ENCODE results near the gene PSG3.
"Not testable (repeated sequence)": the region's sequence is repeated elsewhere in the genome, so short reads cannot be mapped to it uniquely, and the experiment has no call there.

PSG3 gene

DNA sequence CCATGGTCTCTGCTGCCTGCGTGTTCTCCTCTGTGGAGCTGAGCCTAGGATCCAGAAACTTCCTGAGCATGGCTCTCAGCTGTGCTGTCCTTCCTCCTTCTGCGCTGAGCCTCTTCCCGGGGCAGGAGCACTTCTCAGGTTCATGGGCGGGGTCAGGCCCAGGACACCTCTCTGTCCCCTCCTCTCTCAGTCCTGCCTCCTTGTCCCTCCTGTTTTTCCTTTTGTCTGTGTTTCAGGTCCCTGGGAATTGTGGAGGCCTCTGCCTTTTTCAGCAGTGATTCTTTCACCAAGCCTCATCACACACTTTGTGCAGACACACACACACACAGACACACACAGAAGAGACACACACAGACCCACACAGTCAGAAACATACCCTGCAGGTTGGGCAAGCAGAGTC lies at the start of gene PSG3:
TSS of gene PSG3 (minus strand) at position 101 of the 400 bp plus-strand sequence. CDS start at position 4, 97 bp downstream.
- not testable (repeated sequence) for DNase-seq

DNA sequence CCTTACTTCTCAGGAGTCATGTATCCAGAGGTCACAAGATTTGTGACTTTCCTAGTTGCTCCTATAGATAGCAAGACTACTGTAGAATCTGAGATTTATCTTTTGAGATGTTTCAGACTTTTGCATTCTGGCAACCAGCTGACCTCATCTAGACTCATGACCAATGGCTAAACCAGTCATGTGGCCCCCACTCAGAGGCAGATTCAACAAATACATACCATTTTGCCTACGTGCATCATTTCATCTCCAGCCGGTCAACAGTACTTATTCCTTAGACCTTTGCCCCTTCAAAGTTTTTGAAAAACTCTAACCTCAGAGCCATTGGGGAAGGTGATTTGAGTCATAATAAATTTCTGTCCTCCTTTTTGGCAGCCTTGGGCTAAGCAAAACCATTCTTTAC lies 48.5 kb upstream of the PSG3 start:
- DNase-seq, result not testable (repeated sequence)

DNA sequence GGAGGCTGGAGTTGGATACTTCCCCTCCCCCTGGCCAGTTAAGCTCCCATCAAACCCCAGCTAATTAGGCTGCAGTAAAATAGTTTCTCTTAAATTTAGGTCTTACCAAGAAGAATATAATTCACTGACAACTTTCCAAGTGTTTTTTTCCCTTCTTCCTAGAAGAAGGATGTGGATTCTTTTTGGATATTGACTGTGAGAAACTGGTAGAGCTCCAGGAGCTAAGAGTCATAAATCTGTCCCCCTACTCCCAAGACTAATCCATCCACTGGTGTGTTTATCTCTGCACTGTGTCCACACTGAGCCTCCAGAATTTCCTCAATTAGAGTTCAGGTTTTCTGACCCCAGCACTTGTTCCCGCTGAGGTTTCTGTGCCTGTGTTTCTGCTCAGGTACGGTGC lies 47.5 kb upstream of the PSG3 start:
- not testable (repeated sequence) for DNase-seq

DNA sequence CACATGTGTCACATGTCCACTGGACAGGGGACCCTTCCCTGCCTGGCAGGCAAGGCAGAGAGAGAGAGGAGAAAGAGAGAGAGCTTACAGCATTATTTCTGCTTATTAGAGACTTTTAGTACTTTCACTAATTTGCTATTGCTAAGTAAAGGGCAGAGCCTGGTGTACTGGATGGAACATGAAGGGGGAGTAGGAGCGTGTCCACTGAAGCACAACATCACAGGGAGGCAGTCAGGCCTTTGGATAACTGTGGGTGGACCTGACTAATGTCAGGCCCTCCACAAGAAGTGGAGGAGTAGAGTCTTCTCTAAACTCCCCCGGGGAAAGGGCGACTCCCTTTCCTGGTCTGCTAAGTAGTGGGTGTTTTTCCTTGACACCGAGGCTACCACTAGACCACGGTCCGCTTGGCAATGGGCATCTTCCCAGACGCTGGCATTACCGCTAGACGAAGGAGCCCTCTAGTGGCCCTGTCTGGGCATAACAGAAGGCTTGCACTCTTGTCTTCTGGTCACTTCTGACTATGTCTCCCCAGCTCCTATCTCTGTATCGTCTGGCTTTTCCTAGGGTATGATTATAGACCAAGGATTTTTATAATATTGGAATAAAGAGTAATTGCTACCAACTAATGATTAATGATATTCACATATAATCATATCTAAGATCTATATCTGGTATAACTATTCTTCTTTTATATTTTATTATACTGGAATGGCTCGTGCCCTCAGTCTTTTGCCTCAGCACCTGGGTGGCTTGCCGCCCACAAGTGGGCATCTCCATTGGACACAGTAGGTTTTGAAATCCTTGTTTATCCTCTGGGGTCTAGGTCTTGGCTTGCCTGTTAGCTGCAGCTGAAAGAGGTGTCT lies 36.7 kb upstream of the PSG3 start:
- DNase-seq, result peak; percentile 39

DNA sequence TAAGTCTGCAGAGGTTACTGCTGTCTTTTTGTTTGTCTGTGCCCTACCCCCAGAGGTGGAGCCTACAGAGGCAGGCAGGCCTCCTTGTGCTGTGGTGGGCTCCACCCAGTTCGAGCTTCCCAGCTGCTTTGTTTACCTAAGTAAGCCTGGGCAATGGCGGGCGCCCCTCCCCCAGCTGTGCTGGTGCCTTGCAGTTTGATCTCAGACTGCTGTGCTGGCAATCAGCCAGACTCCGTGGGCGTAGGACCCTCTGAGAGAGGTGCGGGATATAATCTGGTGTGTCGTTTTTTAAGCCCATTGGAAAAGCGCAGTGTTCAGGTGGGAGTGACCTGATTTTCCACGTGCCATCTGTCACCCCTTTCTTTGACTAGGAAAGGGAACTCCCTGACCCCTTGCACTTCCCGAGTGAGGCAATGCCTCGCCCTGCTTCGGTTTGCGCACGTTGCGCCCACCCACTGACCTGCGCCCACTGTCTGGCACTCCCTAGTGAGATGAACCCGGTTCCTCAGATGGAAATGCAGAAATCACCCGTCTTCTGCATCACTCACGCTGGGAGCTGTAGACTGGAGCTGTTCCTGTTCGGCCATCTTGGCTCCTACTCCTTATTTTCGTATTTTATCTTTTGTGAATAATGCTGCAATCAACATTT lies 34.4 kb upstream of the PSG3 start:
- DNase-seq, result not testable (repeated sequence)

DNA sequence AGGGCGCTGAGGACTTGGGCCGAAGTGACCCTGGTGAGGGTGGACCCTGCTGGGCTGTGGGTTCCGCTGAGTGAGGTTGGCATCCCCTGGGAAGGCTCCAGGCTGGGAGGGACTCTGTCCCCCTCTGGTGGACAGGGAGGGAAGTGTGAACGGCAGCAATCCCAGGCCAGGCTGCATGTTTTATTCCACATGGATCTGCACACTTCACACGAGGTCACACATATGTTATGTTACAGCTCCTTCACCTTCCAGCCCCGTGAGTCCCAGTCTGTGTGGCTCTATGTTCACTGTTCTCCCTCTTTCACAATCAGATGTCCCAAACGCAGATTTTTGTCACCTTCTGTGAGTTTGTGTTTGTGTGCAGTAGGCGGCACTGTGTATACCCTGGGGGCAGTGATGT lies 27.0 kb upstream of the PSG3 start:
- not testable (repeated sequence) for DNase-seq

DNA sequence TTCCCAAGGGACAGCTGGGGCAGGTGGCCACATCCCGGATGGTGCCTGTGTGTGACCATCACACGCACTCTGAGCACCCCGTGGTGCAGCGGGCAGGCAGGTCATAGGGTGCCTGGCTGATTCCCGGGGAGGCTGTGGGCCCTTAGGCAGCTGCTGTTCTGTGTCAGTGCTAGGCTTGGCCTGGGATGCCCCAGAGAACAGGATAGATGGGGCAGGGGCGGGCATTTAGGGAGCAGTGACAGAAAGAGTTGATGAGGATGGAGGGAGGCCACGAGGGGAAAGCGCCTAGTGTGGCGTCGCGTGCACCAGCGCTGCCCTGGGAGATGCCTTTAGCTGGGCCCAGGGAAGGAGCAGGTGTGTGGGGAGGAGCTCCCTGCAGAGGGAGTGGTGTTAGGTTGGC lies 26.6 kb upstream of the PSG3 start:
- not testable (repeated sequence) for DNase-seq

DNA sequence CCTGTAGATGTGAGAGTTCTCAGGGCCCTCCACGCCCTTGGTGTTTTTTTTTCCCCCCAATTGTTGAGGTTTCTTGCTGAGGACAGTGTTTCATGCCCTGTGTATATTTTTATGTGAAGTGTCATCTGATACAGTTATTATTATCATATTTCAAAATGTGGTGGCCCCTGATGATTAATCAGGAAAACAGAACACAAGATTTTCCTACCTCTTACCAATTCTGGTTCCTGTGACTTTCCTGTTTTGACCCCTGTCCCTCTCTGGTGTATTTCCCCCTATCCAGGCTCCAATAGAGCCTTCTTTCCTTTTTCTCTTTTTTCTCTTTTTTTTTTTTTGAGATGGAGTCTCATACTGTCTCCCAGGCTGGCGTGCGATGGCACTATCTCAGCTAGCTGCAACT lies 24.6 kb upstream of the PSG3 start:
- DNase-seq, result no peak

DNA sequence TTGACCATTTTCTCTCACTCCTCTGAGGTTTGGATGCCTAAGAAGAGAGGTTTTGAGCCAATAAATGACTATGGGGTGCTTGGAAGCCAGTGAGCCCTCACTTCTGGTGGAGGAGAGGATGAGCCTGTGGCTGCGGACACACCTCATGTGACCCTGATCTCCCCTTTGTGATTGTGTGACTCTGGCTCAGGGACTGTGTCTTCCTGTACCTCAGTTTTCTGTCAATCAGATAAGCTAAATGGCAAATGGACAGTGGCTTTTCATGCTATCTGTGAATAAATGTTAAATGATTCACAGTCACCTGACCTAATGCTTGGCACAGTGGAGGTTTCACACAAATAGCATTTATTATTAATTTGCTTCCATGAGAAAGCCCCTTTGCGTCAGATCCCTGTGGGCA lies 22.5 kb upstream of the PSG3 start:
- no peak for DNase-seq

DNA sequence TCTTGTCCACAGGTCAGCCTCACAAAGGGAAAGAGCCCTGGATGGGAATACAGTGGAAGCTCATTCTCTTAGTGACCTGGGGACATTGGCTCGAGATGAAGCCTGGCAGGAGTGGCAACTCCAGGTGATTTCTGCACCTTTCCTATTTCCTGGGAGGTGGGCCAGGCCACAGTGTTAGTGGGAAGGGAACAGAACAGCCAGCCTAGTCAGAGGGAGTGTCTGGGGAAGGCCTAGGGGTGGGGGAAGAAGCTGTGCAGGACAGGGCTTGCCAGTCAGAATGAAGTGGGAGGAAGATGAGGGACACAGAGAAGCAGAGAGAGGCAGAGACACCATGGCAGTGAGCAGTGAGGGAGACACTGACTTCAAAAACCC lies 21.6 kb upstream of the PSG3 start:
- not testable (repeated sequence) for DNase-seq

DNA sequence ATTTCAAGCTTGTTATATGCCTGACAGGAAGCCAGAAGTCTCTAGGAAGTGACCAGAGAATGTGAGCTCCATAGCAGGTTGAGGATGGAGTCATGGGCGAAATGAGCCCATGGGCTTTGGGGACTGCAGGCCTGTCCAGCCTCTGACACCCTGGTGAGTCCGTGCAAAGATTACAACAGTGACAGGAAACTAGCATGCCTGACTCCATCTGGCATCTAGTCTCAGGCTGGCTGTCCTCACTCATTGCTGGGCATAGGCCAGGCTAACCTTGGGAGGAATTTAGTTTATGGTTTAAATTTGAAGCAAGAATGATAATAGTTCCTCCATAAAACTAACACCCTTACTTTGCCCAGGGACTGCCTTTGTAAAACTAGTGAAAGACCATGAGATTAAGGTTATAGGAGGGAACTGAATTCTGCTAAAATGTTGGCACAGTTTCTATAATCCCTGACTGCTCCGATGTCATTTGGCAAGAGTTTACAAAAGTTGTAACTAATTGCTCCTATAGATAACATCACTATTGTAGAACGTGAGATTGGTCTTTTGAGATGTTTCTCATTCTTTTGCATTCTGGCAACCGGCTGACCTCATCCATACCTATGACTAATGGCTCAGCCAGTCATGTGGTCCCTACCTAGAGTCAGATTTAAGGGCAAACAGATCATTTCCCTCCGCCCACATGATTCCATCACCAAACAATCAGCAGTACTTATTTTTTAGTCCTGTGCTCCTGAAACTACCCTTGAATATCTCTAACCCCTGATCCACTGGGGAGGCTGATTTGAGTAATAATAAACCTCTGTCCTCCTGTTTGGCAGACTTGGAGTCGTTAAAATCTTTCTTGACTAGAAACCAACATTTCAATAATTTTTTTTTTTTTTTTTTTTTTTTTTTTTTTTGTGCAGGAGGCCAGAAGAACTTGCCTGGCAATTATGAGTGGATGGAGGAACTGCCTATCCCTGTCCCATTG lies 21.0 kb upstream of the PSG3 start:
- not testable (repeated sequence) for DNase-seq

DNA sequence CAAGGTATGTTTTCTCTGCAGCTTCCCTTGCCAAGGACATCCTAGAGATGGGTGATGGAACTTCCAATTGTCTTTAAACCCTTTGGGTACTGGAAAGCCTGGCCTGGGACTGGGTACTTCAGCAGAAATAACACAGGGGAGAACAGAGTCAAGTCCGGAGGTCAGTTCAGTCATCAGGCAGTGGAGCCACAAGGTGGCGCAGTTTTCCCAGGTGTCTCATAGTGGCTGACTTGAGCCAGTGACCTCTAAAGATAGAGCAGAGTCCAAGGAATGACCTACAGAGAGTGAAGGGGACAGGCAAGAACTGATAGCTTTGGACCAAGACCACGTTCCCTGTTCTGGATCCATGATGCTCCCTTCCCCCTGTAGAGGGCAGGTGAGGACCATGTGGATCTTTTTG lies 18.4 kb upstream of the PSG3 start:
- peak; percentile 3 for DNase-seq

DNA sequence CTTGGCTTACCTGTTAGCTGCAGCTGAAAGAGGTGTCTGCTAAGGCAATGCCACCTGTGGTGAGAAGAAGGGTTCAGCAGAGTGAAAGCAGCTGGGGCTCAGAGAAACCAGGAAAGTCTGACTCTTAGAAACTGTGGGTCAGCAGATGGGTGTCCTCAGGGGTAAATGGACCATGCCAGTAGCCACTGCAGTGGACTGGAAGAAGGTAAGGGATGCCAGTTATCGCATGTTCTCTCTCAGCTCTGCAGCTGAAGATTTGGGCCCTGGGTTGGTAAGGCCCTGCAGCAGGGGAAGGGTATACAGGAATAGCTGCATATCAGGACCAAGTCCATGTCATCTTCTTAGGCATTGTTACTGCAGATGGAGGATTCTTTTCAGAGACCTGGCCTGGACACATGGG lies 12.0 kb upstream of the PSG3 start:
- DNase-seq, result not testable (repeated sequence)

DNA sequence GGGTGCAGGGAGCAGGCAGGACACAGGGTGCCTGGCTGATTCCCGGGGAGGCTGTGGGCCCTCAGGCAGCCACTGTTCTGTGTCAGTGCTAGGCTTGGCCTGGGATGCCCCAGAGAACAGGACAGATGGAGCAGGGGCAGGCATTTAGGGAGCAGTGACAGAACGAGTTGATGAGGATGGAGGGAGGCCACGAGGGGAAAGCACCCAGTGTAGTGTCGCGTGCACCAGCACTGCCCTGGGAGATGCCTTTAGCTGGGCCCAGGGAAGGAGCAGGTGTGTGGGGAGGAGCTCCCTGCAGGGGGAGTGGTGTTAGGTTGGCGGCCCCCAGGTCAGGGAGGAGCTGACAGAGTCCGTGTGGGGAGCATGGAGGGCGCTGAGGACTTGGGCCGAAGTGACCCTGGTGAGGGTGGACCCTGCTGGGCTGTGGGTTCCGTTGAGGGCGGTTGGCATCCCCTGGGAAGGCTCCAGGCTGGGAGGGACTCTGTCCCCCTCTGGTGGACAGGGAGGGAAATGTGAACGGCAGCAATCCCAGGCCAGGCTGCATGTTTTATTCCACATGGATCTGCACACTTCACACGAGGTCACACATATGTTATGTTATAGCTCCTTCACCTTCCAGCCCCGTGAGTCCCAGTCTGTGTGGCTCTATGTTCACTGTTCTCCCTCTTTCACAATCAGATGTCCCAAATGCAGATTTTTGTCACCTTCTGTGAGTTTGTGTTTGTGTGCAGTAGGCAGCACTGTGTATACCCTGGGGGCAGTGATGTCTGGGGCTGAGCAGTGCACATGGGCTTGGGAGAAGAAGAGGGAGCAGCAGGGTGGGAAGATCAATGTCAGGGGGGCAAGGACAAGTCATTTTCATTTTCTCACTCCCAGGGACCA lies 1.7 kb upstream of the PSG3 start:
- DNase-seq, result not testable (repeated sequence)

DNA sequence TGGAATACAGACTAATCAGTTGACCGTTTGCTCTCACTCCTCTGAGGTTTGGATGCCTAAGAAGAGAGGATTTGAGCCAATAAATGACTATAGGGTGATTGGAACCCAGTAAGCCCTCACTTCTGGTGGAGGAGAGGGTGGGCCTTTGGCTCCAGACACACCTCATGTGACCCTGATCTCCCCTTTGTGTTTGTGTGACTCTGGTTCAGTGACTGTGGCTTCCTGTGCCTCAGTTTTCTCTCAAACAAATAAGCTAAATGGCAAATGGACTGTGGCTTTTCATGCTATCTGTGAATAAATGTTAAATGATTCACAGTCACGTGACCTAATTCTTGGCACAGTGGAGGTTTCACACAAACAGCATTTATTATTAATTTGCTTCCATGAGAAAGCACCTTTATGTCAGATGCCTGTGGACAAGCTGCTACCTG lies 2.7 kb downstream of the PSG3 start:
- not testable (repeated sequence) for DNase-seq

DNA sequence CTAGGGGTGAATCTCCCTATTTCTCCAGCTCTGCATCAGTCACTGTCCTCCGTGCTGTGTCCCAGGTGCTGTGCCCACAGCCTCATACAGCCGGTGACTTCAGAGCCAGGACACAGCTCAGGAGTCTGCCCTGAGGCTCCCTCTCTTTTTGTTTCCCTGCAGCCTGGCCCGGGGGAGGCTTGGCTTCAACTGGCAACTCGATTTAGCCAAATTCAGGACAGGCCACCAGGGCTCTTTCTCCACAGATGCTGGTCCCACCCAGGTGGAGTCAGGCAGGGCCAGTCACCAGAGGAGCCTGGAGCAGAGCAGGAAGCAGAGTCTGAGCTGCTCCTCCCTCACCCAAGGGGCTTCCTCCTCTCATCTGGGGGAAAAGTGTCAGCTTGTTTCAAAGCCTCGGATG lies 11.9 kb downstream of the PSG3 start:
- not testable (repeated sequence) for DNase-seq

DNA sequence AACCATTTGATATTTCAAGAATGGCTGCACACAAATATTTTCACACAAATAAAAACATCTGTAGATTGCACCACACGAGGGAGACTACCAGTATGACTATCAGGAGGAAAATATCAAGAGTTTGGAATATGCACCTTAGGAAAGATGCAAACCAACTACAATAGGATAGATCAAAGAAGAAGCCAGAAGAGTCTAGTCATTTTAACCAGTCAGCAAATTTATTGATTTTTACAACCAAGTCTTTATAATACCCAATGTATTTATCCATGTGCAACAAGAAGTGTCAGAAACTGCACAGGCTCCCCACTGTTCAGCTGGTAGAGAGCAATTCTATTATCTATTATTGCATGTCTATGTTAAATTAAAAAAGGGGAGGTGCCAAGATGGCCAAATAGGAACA lies 26.3 kb downstream of the PSG3 start:
- DNase-seq, result not testable (repeated sequence)

DNA sequence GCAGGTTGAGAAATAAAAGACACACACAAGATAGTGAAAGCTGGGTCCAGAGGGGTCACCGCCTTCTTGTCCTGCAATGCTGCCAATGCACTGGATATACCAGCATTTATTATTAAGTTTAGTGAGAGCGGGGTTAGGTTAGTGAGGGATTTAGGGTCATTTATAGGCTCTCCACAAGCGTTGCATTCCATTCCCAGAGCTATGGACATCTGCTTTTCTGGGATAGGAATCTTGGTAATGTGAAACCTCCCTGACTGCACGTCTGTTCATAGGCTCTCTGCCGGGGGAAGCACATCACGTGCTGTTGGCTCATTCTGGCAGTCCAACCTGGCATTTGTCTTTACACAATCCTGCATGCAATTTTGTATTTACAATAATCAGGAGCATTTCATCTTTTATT lies 27.5 kb downstream of the PSG3 start:
- not testable (repeated sequence) for DNase-seq

DNA sequence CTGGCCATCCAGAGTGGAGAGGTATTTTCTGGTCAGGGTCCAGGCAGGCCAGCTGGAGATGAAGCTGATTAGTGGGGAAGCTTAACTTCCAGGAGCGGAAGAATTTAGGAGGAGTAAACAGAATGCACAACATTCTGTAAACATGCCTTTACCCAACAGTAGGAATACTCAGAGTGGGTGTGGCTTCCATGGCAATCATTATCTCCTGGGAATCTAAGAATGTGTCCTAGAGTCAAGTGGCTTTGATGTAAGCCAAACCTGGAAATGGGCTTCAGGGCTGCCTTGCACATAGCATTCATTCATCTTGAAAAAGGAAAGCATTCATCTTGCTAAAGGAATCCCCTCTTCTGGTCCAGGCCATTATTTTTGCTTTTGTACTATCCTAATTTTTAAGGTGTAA lies 29.3 kb downstream of the PSG3 start:
- DNase-seq, result not testable (repeated sequence)

DNA sequence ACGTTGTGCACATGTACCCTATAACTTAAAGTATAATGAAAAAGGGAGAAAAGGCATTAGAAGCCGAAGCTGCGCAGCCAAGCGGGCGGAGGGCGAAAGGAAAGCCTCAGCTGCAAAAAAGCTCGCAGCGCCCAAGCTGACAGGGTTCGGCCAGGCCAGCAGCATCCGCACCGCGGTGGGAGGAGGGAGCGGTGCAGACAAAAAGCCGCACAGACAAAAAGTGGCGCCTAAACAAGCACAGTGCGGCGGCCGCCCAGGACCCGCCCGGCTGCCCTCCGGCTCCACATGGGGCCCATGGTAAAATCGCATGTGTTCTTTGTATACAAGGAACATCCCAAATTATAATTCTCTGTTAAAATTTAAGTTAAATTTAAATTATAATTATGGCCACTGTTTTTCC lies 42.4 kb downstream of the PSG3 start:
- no peak for DNase-seq

DNA sequence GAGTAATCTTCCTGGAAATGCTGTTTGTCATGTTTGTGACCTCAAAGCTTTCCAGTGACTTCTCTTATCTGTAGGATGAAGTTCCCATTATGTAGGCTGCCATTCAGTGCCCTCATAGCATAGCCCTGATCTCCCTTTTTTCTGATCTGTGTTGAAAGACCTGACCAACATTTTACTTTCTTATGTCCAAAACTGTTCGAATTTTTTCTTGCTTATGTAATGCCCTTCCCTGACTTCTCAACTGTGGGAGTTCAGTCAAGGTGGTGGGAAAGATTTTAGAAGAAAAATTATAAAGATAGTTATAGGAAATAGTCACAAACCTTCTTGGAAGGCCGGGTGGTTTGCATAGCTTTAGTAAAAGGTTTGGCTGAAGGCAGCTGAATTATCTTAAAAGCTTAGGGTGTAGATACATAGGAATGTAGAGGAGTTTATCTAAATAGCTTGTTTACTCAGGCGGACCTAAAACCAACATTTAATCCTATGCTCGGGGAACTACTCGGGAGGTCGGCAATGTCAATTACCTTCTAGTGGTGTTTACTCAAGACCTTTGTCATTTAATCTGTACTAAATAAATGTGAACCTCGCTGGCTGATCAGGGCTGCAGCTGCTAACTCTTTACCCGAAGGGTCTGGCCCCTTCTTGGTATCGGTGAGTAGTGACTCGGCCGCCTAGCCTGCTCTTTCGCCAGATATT lies 44.3 kb downstream of the PSG3 start:
- no peak for DNase-seq
